Esophagus muscularis mucosa (tissue), 3 donors: ENCODE data around the gene AK5.

ENCODE experiments used
- POLR2A ChIP-seq: fragments of 450-650 bp; IDR thresholded peaks from one replicate; pipeline ENCODE4 v1.6.1; 2017; ENCODE audit warnings: antibody characterized with exemption, moderate library complexity, mild to moderate bottlenecking, low read depth
- TF ChIP-seq, protein P1 (sequence below), 3 experiments: fragments of 200-600 bp in 2 of 3; fragments of 450-650 bp in 1 of 3; sonication (generic) in 2 of 3; IDR thresholded peaks; one replicate each; pipeline ENCODE4 v1.5.1; 2017 to 2019; ENCODE audit warnings: antibody characterized with exemption in 3 of 3, mild to moderate bottlenecking in 2 of 3, moderate library complexity in 1 of 3

DNA sequence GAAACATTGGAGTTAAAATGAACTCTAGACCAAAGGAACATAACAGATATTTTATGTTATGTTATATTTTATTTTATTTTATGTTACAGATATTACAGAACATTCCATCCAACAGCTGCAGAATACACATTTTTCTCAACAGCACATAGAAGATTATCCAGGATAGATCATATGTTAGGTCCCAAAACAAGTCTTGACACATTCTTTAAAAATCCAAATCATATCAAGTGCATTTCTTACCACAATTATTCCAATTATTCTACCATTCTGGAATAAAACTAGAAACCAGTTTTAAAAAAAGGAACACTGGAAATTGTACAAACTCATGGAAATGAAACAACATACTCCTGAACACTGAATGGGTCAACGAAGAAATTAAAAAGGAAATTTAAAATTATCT is 31.7 kb upstream of the AK5 start:
- TF ChIP-seq, protein P1, sequence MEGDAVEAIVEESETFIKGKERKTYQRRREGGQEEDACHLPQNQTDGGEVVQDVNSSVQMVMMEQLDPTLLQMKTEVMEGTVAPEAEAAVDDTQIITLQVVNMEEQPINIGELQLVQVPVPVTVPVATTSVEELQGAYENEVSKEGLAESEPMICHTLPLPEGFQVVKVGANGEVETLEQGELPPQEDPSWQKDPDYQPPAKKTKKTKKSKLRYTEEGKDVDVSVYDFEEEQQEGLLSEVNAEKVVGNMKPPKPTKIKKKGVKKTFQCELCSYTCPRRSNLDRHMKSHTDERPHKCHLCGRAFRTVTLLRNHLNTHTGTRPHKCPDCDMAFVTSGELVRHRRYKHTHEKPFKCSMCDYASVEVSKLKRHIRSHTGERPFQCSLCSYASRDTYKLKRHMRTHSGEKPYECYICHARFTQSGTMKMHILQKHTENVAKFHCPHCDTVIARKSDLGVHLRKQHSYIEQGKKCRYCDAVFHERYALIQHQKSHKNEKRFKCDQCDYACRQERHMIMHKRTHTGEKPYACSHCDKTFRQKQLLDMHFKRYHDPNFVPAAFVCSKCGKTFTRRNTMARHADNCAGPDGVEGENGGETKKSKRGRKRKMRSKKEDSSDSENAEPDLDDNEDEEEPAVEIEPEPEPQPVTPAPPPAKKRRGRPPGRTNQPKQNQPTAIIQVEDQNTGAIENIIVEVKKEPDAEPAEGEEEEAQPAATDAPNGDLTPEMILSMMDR (IDR thresholded peaks at IDR 0.05): no peak
- no peak for TF ChIP-seq POLR2A
